NCI-H2196 (cell line): ENCODE results near the gene VPS35.
"Not testable (repeated sequence)": the region's sequence is repeated elsewhere in the genome, so short reads cannot be mapped to it uniquely, and the experiment has no call there.

Experiments
- DNase-seq: peaks from one replicate; lab custom pipeline; 2025; ENCODE audit not compliant: unreplicated experiment; lab: John Stamatoyannopoulos, UW

Gene VPS35

GRCh38 chr16:46673320-46674013, 15.5 kb downstream of the VPS35 start:
- peak; percentile 51 for DNase-seq

DNA sequence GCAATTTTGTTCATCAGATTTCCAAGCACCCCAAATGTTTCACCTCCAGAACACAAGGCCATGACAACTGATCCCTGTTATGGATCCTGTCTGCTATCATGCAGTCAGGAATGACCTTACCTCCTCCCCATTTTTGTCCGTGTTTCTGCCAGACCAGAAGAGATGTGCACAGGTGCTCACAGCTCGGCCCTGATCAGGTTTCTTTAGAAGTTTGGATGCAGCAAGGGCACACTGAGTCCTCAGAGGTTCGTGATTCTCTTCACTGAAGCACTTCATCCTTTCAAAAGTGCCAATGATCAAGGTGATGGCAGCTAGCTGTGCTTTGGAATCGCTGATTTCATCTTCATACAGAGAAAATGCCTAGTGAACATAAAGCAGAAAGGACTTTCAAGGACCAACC, 26.9 kb downstream of the VPS35 start:
- DNase-seq, result no peak

DNA sequence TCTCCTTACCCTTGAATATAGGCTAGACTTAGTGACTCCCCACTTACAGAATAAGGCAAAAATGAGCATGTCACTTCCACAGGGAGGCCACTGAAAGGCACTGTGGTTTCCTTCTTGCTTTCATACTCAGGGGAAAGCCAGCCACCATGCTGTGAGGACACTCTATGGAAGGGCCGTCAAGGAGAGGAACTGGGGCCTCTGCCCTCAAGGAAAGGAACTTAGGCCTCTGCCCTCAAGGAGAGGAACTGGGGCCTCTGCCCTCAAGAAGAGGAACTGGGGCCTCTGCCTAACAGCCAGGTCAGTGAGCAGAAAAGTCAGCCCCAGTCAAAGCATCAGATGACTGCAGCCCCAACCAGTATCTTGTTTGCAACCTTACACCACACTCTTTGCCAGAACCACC, 30.1 kb downstream of the VPS35 start:
- no peak for DNase-seq

GRCh38 chr16:46651305-46651704, 37.7 kb downstream of the VPS35 start:
- no peak for DNase-seq

- no peak for DNase-seq
Measured at GRCh38 chr16:46650254-46650623, 38.7 kb downstream of the VPS35 start.

GRCh38 chr16:46649588-46650253, 39.3 kb downstream of the VPS35 start:
- DNase-seq, result no peak

DNA sequence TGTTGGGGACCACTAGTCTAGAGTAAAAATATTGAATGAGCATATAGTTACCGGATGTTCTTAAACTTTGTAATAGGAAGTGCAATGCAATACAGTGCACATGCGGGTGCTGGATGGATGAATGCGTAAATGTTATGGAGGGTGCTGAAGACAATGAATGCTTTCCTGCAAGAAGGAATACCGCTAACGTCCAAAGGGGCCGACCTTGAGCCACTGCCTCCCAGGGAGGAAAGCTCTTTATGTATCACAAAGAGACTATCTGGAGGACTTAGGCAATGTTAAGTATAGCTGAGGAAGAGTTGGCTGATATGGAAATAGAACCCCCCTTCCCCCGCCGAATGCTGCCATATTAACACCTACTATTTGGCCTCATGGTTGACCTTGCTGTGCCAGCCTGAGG, 40.3 kb downstream of the VPS35 start:
- no peak for DNase-seq

- no peak for DNase-seq
Measured at GRCh38 chr16:46638947-46639925, 49.7 kb downstream of the VPS35 start.

DNA sequence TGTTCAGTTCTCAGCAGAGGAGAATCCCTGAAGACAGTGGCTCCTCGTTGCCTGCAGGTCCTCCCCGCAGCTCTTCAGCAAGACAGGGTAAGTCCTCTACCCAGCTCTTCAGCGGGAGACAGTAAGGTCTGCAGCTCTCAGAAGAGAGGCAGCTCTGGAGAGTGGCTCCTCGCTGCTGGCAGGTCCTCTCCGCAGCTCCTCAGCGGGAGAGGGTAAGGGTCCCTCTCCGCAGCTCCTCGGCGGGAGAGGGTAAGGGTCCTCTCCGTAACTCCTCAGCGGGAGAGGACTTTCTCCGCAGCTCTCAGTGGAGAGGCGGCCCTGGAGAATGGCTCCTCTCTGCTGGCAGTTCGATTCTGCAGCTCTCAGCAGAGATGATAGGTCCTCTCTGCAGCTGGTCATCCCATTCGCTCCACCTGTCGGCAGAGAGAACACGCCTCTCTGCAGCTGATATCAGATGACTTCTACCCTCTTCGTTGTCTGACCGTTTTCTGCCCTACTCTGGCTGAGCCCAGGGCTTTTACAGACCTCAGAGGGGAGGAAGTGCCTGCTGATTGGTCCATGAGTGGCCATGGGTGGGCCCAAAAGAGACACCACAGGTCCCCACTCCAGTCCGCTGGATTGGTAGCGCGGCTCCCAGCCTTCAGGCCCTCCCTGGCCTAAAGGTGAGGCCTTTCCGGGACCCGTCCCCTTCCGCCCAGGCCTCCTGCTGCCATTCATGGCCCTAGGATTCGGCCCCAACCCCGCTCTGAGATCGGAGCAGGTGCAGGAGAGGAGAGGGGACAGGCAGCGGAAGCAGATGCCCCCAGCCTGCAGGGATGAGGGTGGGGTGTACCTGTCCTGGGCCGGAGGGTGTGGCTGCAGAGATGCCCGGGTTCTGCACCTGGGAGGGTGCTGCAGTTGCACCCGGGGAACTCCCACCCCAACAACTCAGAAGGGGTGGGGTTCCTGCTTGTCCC, 55.9 kb downstream of the VPS35 start:
- no peak for DNase-seq

DNA sequence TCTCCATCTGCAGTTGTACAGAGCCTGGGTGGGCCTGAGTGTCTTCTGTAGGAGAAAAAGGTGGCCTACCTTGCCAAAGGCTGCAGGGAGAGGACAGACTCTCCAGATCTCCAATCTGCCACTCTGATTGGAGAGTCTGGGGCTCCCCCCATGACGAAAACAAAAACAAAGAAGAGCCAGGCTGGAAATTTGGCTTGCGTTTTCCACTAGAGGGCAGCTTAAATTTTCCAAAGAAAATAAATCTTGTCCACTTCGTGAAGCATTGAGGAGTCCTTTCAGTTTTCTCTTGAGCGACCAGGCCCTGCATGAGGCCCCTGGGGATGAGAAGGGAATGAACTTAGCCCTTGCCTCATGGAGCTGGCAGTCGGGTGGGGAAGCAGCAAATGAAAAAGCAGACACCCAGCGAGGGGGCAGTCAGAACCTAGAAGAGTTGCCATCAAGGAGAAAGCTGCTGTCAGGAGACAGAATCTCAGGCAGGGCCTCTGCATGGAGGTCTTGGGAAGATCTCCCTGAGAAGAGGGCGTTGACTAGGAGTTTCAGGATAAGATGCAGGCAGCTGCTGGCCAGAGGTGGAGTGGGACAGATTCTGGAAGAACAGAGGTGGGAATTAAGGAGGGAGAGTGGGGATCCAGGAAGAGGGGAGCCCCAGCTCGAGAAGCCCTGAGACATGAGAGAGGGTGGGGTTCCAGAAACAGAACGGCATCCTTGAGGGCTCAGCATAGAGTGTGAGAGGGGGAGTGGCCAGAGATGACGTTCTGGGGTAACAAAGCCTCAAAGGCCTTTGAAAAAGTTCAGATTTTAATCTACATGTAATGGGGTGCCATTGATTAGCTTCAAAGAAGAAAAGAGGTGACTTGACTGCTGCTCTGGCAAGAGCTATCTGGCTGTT, 59.4 kb downstream of the VPS35 start:
- no peak for DNase-seq

- no peak for DNase-seq
Measured at GRCh38 chr16:46627746-46628145, 61.2 kb downstream of the VPS35 start.

DNA sequence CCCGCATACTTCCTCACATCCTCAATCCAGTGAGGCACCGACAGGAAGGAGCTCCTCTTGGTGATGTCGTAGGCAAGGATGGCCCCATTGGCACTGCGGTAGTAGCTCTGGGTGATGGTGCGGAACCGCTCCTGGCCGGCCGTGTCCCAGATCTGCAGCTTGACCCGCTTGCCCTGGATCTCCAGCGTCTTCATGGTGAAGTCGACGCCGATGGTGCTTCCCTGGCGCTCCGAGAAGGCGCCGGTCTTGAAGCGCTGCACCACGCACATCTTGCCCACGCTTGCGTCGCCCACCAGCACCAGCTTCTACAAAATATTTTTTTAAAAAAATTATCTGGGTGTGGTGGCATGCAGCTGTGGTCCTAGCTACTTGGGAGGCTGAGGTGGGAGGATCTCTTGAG, 62.3 kb downstream of the VPS35 start:
- not testable (repeated sequence) for DNase-seq

DNA sequence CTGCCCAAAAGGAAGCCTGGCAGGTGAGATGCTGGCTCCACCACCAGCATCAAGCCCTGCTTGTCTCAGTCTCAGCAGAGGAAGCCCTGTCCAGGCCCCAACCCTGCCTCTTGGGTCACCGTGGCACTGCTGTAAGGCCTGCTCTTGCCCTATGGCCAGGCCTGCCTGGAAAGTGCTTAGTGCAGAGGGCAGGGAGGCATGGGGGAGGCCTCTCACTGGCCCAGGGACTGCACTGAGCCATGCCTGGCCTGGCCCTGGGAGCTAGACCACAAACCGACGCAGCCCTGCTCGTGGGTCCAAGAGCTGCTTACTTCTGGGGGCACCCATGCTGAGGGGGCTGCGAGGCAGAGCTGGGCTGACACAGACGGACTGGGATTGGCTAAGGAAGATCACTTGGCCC, 64.1 kb downstream of the VPS35 start:
- not testable (repeated sequence) for DNase-seq

GRCh38 chr16:46623707-46624106, 65.3 kb downstream of the VPS35 start:
- not testable (repeated sequence) for DNase-seq

DNA sequence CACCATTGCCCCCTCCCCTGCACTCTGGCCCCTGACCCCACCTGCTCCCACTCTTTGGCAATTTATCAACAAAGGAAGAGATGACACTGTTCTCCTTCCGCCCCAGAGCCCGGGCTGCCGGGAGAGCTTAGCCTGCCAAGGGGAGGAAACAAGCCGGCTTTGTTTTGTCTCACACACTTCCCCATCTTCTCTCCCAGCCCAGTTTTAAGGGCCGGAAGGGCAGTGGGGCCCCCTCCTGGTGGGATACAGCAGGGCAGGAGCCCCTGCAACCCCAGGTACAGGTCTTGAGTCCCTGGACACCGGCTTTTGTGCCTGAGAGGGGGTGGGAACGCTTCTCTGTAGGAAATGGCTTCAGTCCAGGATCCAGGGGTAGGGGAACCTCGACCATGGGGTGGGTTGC, 65.7 kb downstream of the VPS35 start:
- DNase-seq, result not testable (repeated sequence)

DNA sequence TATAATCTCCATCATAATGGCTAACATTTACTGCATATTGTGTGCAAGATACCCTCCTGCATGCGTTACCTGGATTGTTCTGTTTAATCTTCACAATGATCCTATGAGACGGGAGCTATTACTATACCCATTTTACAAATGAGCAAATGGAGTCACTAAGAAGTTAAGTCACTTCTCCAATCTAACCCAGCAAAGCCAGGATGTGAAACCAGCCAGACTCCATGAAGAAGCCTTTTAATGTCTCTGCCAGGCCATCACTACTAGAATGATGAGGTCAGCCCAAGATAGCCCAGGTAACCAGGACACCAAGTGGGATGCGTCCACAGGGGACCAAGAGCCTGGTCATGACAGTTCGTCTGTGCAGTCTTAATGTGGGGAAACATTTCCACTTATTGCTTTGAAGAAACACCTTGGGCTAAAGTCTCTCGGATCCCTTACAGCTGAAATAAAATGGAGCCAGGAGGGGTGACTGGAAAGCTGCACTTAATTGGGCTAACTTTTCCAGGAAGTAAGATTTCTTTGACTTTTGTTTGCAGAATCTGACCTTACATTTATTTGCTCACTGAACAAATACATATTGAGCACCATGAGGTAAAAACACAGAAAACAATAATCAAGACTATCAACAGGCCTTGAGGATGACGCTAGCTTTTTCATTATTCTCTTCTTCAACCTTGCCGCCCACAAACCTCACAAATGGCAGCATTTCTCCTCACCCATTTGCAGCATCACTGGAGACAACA, 66.9 kb downstream of the VPS35 start:
- no peak for DNase-seq

- peak; percentile 78 for DNase-seq
Measured at GRCh38 chr16:46621006-46621933, 67.7 kb downstream of the VPS35 start, which contains the start of gene SHCBP1. SHCBP1 (minus strand) TSS chr16:46621379; CDS start chr16:46621359, 20 bp downstream.
